Stimulated activated CD4-positive, alpha-beta T cell treated with anti-CD3 and anti-CD28 coated beads, TNF-alpha, amount 100 ng/mL, for 1 hour (primary cell): ENCODE data around the gene WASF3.

Experiments used
- DNase-seq, 3 donors: peaks; one replicate each; pipeline ENCODE4 v3.0.0-alpha.2; 2020; ENCODE audit warnings: low read depth in 3 of 3, low spot score in 1 of 3

WASF3 gene

DNA sequence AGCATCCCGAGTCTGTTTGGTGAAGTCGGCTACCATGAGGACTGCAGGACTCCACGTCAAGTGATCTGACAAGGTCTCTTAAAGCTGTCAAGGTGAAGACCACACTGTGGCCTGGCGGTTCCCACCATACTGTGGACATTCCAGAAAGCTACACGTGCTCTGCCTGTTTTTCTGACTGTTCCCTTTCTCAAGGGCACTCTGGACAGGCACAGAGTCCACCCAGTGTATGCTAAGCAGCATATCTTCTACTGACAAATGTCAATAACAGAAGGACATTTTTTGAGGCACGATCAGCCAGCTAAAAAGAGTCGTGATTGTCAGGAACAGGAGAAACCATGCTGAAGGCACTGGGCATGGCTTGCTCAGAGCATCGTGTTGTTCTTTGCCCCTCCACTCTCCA is 12.8 kb upstream of the WASF3 start:
- no peak for DNase-seq

DNA sequence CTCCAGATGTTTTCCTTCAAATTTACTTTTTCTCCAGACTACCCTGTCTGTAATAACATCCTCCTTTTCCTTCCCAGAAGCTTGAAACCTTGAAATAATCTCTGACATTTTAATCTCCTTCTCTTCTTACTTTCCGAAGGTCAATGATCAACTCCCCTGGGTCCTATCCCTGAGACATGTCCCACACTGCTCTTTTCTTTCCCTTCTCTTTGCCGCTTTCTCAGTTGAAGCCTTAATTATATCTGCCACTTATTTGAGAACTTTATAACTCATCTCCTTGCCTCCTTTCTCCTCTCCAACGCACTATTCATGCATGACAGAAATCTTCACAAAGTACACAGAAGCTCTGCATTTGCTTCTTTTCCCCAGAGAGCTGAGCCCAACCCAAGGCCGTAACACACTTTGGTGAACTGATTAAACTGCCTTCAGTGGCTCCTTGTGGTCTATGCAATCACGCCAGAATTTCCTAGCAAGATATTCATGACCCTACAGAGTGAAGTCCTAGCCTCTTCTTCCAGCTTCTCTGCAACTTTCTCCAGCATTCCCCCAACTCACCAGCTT is 9.2 kb upstream of the WASF3 start:
- DNase-seq = no peak

DNA sequence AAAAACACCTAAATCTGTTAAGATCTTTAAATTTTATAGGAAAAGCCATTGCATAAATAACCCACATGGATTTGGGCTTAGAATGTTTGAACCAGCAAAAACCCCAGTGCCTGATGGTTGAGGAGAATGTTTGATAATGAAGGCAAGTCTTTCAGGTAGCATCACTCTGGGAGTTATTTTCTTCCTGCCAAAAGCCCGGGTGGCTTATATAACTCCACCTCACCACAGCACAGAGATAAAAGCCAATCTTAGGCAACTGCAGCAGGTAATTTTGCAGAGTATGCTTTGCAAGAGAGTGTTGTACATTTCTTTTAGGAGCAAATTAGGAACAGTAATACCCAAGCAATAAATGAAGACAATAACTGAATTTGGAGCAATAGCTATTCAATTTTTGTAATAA is 7.8 kb upstream of the WASF3 start:
- DNase-seq = no peak

DNA sequence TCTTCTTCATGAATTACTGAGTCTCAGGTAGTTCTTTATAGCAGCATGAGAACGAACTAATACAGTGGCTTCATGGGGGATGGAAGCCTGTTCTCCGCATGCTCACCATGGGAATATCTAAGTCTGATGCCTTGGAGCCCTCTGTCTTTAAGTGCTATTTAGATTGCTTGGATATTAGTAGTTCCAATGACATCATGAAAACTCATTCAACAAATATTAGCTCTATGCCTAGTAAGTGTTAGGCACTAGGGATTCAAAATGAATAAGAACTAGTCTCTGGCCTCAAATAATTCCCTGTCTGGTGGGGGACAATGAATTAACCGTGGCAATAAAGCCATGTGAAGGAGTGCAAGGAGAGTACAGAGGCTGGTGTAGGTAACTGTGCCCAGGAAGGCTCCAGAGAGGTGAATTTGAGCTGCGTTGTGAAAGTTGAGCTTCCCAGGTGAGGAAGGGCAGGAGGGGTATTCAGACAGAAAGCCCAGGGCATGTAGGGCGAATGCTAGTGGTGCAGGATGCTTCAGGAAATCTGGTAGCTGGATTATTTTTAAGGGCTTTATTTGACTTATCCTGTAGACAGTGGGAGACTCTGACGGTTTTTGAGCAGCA is 6.1 kb upstream of the WASF3 start:
- no peak for DNase-seq

- DNase-seq = no peak
These were observed 2.1 kb upstream of the WASF3 start for GRCh38 chr13:26555413-26555812.

- no peak for DNase-seq
These were observed 461 bp upstream of the WASF3 start for GRCh38 chr13:26557051-26557392.

DNA sequence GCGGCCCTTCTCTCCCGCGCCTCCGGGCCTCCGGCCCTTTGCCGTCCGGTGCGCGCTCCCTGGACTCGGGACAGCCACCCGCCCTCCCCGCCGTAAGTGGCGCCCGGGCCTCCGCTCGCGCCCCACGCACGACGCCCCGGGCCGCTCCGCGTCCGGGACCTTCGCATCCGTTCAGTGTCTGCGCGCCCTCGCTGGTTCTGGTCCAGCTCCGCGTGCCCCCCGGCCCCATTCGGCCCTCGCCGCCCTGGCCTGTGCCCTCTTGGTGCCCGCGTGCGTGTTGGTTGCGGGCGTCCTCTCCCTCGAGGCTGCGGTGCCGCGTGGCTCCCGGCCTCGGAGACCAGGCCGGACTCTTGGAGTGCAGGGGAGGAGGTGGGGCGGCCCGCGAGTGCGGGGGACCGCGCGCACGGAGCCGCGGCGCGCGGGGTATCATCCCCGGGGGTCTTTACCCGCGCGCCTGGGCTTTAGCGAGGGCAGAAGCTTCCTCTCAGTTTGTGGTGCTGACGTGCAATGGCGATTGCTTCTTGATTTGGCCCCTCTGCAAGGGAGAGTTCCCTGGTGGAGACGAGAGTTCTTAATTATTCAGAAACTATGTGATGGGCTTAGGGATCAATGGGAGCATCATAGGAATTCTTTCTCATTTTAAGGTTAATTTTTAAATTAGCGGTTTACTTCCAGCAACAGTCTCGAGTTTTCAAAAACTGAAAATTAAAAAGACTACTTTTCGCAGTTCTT is 757 bp downstream of the WASF3 start:
- no peak for DNase-seq

DNA sequence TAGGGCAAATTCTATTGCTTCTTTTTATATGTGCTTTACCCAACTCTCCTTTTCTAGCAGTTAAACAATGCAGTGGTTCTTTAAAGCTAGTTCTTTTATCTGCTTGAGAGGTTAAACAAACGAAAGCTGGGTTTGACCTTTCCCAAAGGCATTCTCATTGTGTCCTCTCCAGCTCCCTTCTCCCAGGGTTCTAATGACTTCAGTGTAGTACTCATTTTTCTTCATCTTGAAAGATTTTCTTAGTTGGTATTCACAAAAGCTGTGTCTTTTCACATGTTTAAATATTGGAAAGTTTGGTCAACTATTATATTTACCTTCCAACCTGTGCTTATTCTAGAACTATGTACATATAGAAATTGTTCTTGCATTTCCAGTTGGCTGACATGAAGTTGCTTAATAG is 1.5 kb downstream of the WASF3 start:
- DNase-seq = no peak

DNA sequence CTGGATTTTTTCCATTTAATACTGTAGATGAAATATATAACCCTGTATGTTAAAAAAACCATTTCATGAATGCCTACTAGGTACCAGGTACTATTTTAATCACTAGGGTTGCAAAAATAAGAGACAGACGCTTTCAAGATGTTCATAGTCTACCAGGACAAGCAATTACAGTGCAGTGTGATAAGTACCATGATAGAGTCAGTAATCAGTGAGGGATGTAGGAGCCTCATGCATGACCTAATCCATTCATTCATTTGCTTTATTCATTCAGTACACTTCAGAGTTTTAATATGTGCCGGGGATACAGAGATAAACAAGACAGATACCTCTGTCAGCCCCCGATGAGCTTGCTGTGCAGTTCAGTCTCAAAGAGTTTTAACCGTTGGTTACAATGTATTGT is 3.0 kb downstream of the WASF3 start:
- DNase-seq = no peak

DNA sequence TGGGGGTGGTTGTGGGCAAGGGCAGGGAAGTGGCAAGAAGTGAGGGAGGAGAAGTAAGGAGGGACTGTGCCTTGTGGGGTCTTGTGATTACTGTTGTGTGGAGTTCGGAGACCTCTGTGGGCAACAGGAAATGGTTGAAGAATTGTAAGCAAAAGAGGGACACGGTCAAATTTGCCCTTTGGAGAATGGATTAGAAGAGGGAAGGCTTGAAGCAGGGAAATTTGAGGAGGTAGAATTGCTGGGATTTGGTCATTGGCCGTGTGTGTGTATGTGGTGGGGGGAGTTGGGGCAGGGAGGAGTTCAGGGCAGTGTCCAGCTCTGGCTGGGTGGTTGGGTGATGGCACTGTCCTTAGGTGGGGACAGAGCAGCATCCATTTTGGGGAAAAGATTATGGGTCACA is 3.6 kb downstream of the WASF3 start:
- no peak for DNase-seq

DNA sequence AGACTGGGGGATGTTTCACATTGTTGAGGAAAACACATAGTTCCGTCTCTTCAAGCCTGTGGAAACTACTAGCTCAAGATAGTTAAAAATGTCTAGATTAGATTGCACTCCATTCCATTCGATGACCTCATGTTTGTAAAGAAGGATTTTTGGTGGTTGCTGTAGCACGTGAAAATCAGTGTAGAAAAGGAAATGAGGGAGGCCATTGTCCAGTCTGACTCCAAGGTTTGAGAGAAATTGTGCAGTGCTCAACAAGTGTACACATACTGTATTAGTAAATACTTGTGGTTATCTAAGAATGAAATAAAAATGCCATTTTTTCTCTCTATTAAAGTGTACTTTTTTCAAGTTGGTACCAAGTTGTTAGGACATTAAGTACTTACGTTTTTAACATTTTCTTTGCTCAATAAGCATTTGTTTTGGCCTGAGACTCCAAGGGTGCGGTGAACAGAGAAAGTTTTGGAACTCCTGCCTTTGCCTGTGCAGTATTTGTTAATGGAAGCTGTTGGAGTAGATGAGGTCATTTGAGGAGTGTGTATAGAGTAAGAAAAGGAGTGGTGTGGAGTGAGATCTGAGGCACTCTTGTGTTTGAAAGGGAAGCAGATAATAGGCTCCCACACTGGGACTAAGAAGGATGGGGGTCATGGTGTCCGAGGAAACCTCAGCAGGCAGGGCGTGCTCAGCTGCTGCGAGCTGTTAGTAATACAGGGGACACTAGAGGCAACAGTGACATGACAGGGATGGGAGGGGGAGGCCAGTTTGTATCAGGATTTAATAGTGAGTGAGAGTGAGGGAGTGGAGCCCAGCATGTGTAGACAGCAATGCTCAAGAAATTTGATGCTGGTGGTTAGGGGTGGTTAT is 4.4 kb downstream of the WASF3 start:
- DNase-seq = no peak

DNA sequence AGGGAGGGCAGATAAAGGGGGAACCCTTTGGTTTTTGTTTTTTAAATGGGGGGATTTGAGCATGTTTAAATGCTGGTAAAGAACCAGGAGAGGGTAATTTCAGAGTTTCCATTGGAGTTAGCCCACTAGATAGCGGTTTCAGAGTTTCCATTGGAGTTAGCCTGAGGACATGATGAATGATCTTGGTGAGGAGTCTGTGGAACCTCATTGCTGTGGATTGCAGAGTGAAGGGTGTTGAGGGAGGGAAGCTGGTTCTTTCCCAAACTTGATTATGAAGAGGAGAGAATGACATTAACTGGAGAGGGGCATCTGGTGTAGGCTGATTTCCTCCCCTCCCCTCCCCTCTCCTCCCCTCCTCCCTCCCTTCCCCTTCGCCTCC is 5.0 kb downstream of the WASF3 start:
- DNase-seq = no peak

DNA sequence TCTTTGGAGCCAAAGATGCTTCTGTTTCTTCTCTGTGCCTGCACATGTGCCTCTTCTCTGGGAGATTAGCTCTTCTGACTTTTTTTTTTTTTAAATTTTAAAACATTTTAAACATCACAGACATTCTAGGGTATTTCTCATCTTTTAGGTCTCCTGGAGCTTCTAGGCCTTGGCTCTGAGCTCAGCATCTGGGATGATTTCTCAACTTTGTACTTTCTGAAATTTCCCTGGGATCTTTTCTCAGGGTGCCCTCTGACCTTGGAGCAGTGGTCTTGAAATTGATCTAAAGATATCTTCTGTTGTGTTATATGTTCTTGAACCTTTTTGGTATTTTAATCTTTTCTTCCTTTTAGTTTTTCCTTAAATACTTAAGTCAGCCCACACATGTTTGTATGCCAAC is 6.2 kb downstream of the WASF3 start:
- no peak for DNase-seq

GRCh38 chr13:26568132-26568815 is 10.8 kb downstream of the WASF3 start:
- no peak for DNase-seq

- DNase-seq = no peak
These were observed 14.0 kb downstream of the WASF3 start for GRCh38 chr13:26571518-26571917.

DNA sequence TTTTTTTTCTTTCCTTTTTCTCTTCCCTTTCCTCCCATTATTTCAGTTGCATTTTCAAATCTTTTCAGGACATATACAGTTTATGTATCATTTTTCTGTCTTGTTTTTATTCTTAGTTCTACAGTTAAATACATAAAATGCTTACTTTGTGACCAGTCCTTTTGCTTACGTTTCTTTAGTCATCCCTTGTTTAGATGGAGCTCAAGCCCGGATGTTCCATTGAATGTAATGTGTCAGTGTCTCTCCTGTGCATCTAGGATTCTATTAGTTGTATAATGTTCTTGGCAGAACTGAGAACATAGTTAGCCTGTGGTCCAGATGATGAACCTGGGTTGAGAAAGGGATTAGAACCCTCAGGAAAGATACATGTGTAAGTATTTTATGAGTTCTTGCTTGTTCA is 17.8 kb downstream of the WASF3 start:
- DNase-seq = no peak

- no peak for DNase-seq
These were observed 22.1 kb downstream of the WASF3 start for GRCh38 chr13:26579580-26579979.

DNA sequence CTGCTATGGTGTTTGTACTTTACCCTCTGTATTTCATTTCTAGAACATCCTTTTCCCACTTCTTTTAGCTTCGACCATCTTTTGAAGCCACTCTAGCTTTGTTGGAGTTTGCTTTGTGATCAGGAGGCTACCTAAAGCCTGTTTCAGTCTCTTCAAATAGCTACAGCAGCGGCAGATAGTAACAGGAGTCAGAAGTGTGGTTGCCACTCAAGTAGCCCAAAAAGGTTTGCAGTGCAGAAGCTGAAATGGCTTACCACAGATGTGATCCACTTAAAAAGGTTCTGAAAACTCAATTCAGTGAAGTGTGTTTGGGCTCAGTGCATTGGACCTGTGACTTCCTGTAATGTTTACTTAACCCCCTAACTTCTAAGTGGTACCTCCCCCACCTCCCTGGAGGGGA is 26.2 kb downstream of the WASF3 start:
- no peak for DNase-seq

DNA sequence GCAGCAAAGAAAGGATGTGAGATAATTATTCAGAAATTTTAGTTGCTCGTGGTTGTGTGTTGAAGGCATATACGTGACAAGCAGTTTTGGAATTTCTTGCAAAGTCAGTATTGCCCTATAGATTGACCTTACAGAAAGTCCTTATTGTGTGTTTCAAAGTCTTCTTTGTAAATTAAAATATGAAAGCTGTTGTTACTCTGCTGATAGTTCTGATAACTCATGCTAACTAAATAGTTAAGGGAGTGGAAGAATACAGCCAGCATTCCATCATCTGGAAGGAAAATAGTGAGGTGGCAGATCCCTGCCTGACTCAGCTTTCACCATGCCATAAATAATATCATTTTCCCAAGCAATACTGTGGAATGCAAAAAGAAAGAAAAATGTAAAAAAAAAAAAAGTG is 27.2 kb downstream of the WASF3 start:
- no peak for DNase-seq

GRCh38 chr13:26585136-26585535 is 27.7 kb downstream of the WASF3 start:
- no peak for DNase-seq

GRCh38 chr13:26587251-26587650 is 29.8 kb downstream of the WASF3 start:
- no peak for DNase-seq

- no peak for DNase-seq
These were observed 31.7 kb downstream of the WASF3 start for GRCh38 chr13:26589226-26589625.
